Measurements from ENCODE around the gene MEN1.

MEN1 gene

GRCh38 chr11:64814712-64815187 lies 4.4 kb upstream of the MEN1 start:
- H3K4me3 ChIP-seq (ENCODE audit: severe bottlenecking): no peak overlapping the region
- H3K36me3 ChIP-seq (ENCODE audit: low read depth): no peaks in the 10 kb centered on the region
- TF ChIP-seq CTCF (IDR thresholded peaks at IDR 0.05; ENCODE audit: poor library complexity, severe bottlenecking): no peak
- no peaks in the 10 kb centered on the region for H3K4me1 ChIP-seq (ENCODE audit: insufficient read depth, poor library complexity, severe bottlenecking)
- no peak for DNase-seq (ENCODE audit: low spot score)
- H3K9me3 ChIP-seq (ENCODE audit: severe bottlenecking): no peaks in the 10 kb centered on the region
- H3K27ac ChIP-seq (ENCODE audit: poor library complexity, severe bottlenecking): no peak overlapping the region
- no peak for ATAC-seq (ENCODE audit: low read depth)
- no peaks in the 10 kb centered on the region for H3K27me3 ChIP-seq (ENCODE audit: insufficient read depth, poor library complexity, severe bottlenecking)

GRCh38 chr11:64813826-64814225 lies 3.5 kb upstream of the MEN1 start:
- DNase-seq (ENCODE audit: low spot score): no peak
- Histone ChIP-seq H3K27ac (ENCODE audit: poor library complexity, severe bottlenecking) (no peak overlapping the region), H3K4me1 (ENCODE audit: insufficient read depth, poor library complexity, severe bottlenecking) (no peaks in the 10 kb centered on the region), H3K9me3 (ENCODE audit: severe bottlenecking) (no peaks in the 10 kb centered on the region), H3K4me3 (ENCODE audit: severe bottlenecking) (no peak overlapping the region), H3K36me3 (ENCODE audit: low read depth) (no peaks in the 10 kb centered on the region), H3K27me3 (ENCODE audit: insufficient read depth, poor library complexity, severe bottlenecking) (no peaks in the 10 kb centered on the region)
- TF ChIP-seq CTCF (IDR thresholded peaks at IDR 0.05; ENCODE audit: poor library complexity, severe bottlenecking): no peak
- ATAC-seq (ENCODE audit: low read depth): no peak

- H3K27ac ChIP-seq (ENCODE audit: poor library complexity, severe bottlenecking): no peak overlapping the region
- no peaks in the 10 kb centered on the region for H3K4me1 ChIP-seq (ENCODE audit: insufficient read depth, poor library complexity, severe bottlenecking)
- H3K27me3 ChIP-seq (ENCODE audit: insufficient read depth, poor library complexity, severe bottlenecking): no peaks in the 10 kb centered on the region
- H3K4me3 ChIP-seq (ENCODE audit: severe bottlenecking): peak overlapping the region; percentile 65
- ATAC-seq (ENCODE audit: low read depth): no peak
- no peaks in the 10 kb centered on the region for H3K9me3 ChIP-seq (ENCODE audit: severe bottlenecking)
- H3K36me3 ChIP-seq (ENCODE audit: low read depth): peaks cover 9% of the 10 kb centered on the region
- no peak for DNase-seq (ENCODE audit: low spot score)
- TF ChIP-seq CTCF (IDR thresholded peaks at IDR 0.05; ENCODE audit: poor library complexity, severe bottlenecking): no peak
Measured at GRCh38 chr11:64810891-64811272, 531 bp upstream of the MEN1 start.

GRCh38 chr11:64809781-64810241 lies 540 bp downstream of the MEN1 start:
- H3K9me3 ChIP-seq (ENCODE audit: severe bottlenecking): no peaks in the 10 kb centered on the region
- H3K36me3 ChIP-seq (ENCODE audit: low read depth): peaks cover 16% of the 10 kb centered on the region
- no peak for TF ChIP-seq CTCF (IDR thresholded peaks at IDR 0.05; ENCODE audit: poor library complexity, severe bottlenecking)
- H3K27ac ChIP-seq (ENCODE audit: poor library complexity, severe bottlenecking): peak overlapping the region; percentile 28
- ATAC-seq (ENCODE audit: low read depth): peak; percentile 42
- no peaks in the 10 kb centered on the region for H3K4me1 ChIP-seq (ENCODE audit: insufficient read depth, poor library complexity, severe bottlenecking)
- H3K27me3 ChIP-seq (ENCODE audit: insufficient read depth, poor library complexity, severe bottlenecking): no peaks in the 10 kb centered on the region
- no peak for DNase-seq (ENCODE audit: low spot score)
- peak overlapping the region; percentile 65 for H3K4me3 ChIP-seq (ENCODE audit: severe bottlenecking)

GRCh38 chr11:64805481-64805880 lies 4.9 kb downstream of the MEN1 start:
- TF ChIP-seq CTCF (IDR thresholded peaks at IDR 0.05; ENCODE audit: poor library complexity, severe bottlenecking): no peak
- no peak for DNase-seq (ENCODE audit: low spot score)
- H3K9me3 ChIP-seq (ENCODE audit: severe bottlenecking): no peaks in the 10 kb centered on the region
- H3K27ac ChIP-seq (ENCODE audit: poor library complexity, severe bottlenecking): no peak overlapping the region
- peaks cover 26% of the 10 kb centered on the region for H3K36me3 ChIP-seq (ENCODE audit: low read depth)
- H3K4me3 ChIP-seq (ENCODE audit: severe bottlenecking): no peak overlapping the region
- no peak for ATAC-seq (ENCODE audit: low read depth)
- H3K27me3 ChIP-seq (ENCODE audit: insufficient read depth, poor library complexity, severe bottlenecking): no peaks in the 10 kb centered on the region
- peaks cover 5% of the 10 kb centered on the region for H3K4me1 ChIP-seq (ENCODE audit: insufficient read depth, poor library complexity, severe bottlenecking)
